PC-9 (cell line): Measurements from ENCODE around the gene ZDHHC14. TPM values are rescaled to one million over a fixed set of nuclear protein-coding genes. Genes with fewer than 3 reads are reported as not detected.

Experiments used
- BruUV-seq: library from RNA; stranded (reverse); fragments of 400-500 nt; replicated peaks from 2 replicates; lab custom pipeline; 2021; lab: Mats Ljungman, UMichigan
- CTCF ChIA-PET: fragments of 300-600 bp; sonication (Branson Sonifier 250); formaldehyde crosslinking; loops from one replicate; lab custom pipeline; 2022; ENCODE audit warnings: antibody characterized with exemption; lab: Charles Lee
- POLR2A ChIA-PET: fragments of 300-600 bp; sonication (Branson Sonifier 250); formaldehyde crosslinking; loops from one replicate; lab custom pipeline; 2022; ENCODE audit warnings: antibody characterized with exemption; ENCODE audit not compliant: unreplicated experiment; lab: Charles Lee
- DNase-seq, 2 experiments: peaks; one replicate each; pipeline versions ENCODE4 v3.0.0 to v3.0.0-alpha.2; 2015 to 2022; ENCODE audit warnings: mixed read lengths in 1 of 2
- H2AFZ ChIP-seq: fragments of 200-600 bp; sonication (generic); 2 replicates; pipeline ENCODE4 v1.8.1; 2017; ENCODE audit warnings: antibody characterized with exemption
- H3F3A ChIP-seq: fragments of 200-600 bp; sonication (generic); 2 replicates; pipeline ENCODE4 v1.8.1; 2017; ENCODE audit warnings: antibody characterized with exemption, mild to moderate bottlenecking, low read depth; ENCODE audit not compliant: insufficient read depth
- H3K27ac ChIP-seq: fragments of 200-600 bp; sonication (generic); 2 replicates; pipeline ENCODE4 v1.6.1; 2016; ENCODE audit warnings: mixed run types
- H3K27me3 ChIP-seq: fragments of 200-600 bp; sonication (generic); 2 replicates; pipeline ENCODE4 v1.6.1; 2016; ENCODE audit warnings: low read depth, mixed run types; ENCODE audit not compliant: insufficient read depth
- H3K36me3 ChIP-seq: fragments of 200-600 bp; sonication (generic); 2 replicates; pipeline ENCODE4 v1.6.1; 2016; ENCODE audit warnings: low read depth, mixed run types
- H3K4me1 ChIP-seq: fragments of 200-600 bp; sonication (generic); replicated peaks from 2 replicates; pipeline ENCODE4 v1.6.1; 2016; ENCODE audit warnings: mixed run types; ENCODE audit not compliant: insufficient read depth
- H3K4me2 ChIP-seq: fragments of 200-600 bp; sonication (generic); 2 replicates; pipeline ENCODE4 v1.6.1; 2017; ENCODE audit warnings: mixed run types
- H3K4me3 ChIP-seq: fragments of 200-600 bp; sonication (generic); 2 replicates; pipeline ENCODE4 v1.6.1; 2016; ENCODE audit warnings: mixed run types
- H3K79me2 ChIP-seq: fragments of 200-600 bp; sonication (generic); 2 replicates; pipeline ENCODE4 v1.6.1; 2017; ENCODE audit warnings: low read depth, mixed run types
- H3K9me2 ChIP-seq: fragments of 200-600 bp; sonication (generic); 2 replicates; pipeline ENCODE4 v1.8.1; 2017; ENCODE audit warnings: mild to moderate bottlenecking; ENCODE audit not compliant: insufficient read depth
- H3K9me3 ChIP-seq: fragments of 200-600 bp; sonication (generic); 2 replicates; pipeline ENCODE4 v1.8.1; 2016; ENCODE audit warnings: low read depth; ENCODE audit not compliant: insufficient read depth
- H4K20me1 ChIP-seq: fragments of 200-600 bp; sonication (generic); 2 replicates; pipeline ENCODE4 v1.8.1; 2017; ENCODE audit not compliant: insufficient read depth
- CTCF ChIP-seq: fragments of 200-600 bp; sonication (generic); conservative IDR thresholded peaks from 2 replicates; pipeline ENCODE4 v1.6.1; 2017; ENCODE audit warnings: mixed run types, antibody characterized with exemption, mild to moderate bottlenecking, moderate library complexity
- EZH2 ChIP-seq: fragments of 200-600 bp; sonication (generic); IDR thresholded peaks from 2 replicates; pipeline ENCODE4 v1.8.0; 2017; ENCODE audit warnings: antibody characterized with exemption, low read depth
- intact Hi-C: fragments of 100-400 bp; cut with micrococcal nuclease; formaldehyde crosslinking; loops from one replicate; pipeline ENCODE4 v1.10.0; 2022; ENCODE audit not compliant: unreplicated experiment
- total RNA-seq: library from RNA; stranded (reverse); gene quantifications from 2 replicates; pipeline ENCODE4 v1.2.3, GENCODE V29; 2021

The ZDHHC14 gene
- total RNA-seq, 1 experiment from 2014 or later = 5.6 TPM

GRCh38 chr6:157493576-157493975 is 112.6 kb downstream of the ZDHHC14 start:
- ChIA-PET CTCF (interaction anchor here (0.5 kb wide), 1 partner anchor 98 kb away, joined by 13 read pairs; no protein-coding TSS in a partner anchor), POLR2A (no interaction called here)
- Histone ChIP-seq H3K4me2 (no peak overlapping the region), H3K79me2 (no peaks in the 10 kb centered on the region), H2AFZ (no peak overlapping the region), H3K4me3 (no peak overlapping the region), H3K4me1 (no peaks in the 10 kb centered on the region), H3K27ac (no peak overlapping the region), H3K9me3 (no peaks in the 10 kb centered on the region), H3K36me3 (no peaks in the 10 kb centered on the region), H3K9me2 (no peaks in the 10 kb centered on the region), H3K27me3 (no peaks in the 10 kb centered on the region), H4K20me1 (no peaks in the 10 kb centered on the region), H3F3A (no peaks in the 10 kb centered on the region)
- no TSS peak for BruUV-seq
- intact Hi-C loops = no loop called here
- TF ChIP-seq EZH2 (no peak), CTCF (no peak)
- DNase-seq = no peak

DNA sequence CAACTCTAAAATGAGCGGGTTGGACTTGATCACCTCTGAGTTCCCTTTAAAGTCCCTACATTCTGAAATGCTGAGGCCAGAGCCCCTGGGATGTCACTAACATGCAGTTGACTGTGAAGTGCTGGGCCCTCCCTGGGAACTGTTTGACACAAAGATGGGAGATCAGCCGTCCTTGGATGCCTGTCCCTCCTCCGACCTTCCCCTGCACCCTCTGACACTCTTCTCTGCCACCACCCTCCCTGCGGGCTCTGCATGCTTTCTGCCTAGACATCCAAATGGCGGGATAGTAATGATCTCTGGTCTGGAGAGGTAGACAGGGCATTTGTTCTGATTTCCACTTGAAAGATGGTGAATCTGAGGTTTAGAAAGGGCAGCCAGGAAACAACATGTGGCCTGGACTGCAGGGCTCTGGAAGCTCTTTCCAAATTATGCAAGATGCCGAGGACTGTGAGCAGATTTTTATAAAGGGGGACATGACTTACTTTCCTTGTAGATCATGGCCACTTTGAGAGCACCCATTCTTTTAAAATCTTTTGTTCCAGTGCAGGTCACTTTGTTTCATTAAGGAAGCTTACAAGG is 113.2 kb downstream of the ZDHHC14 start:
- H3K36me3 ChIP-seq = no peaks in the 10 kb centered on the region
- no peak overlapping the region for H2AFZ ChIP-seq
- no peaks in the 10 kb centered on the region for H3K9me2 ChIP-seq
- H3K9me3 ChIP-seq = no peaks in the 10 kb centered on the region
- no TSS peak for BruUV-seq
- no peak overlapping the region for H3K27ac ChIP-seq
- no peaks in the 10 kb centered on the region for H4K20me1 ChIP-seq
- no peaks in the 10 kb centered on the region for H3K27me3 ChIP-seq
- no peak for DNase-seq
- no peak overlapping the region for H3K4me2 ChIP-seq
- no peaks in the 10 kb centered on the region for H3F3A ChIP-seq
- intact Hi-C loops = no loop called here
- TF ChIP-seq EZH2 = no peak
- no peak for TF ChIP-seq CTCF
- H3K4me3 ChIP-seq = no peak overlapping the region
- CTCF ChIA-PET = interaction anchor here (0.5 kb wide), 1 partner anchor 99 kb away, joined by 13 read pairs; no protein-coding TSS in a partner anchor
- no peaks in the 10 kb centered on the region for H3K4me1 ChIP-seq
- POLR2A ChIA-PET = interaction anchor here (0.7 kb wide), 1 partner anchor 840 kb away, joined by 3 read pairs; no protein-coding TSS in a partner anchor
- H3K79me2 ChIP-seq = no peaks in the 10 kb centered on the region

DNA sequence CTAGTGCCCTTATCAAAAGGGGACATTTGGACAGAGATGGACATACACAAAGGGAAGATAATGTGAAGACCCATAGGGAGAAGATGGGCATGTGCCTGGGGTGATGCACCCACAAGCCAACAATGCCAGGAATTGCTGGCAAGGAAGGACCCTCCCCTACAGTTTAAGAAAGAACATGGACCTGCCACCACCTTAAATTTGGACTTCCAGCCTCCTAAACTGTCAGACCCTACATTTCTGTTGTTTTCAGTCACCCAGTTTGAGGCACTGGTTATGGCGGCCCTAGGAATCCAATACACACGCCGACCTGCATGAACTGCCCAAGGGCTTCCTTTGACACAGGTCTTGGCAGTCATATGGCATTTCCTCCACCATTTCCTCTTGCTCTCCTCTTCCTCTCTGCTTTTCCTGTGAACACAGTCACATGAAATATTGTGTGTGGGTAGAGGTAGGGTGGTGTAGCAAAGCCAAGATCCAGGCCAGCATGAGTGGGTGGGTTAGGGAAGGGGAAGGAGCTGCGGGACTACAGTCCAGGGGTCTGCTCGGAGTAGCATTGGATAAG is 115.6 kb downstream of the ZDHHC14 start:
- no peaks in the 10 kb centered on the region for H3K9me3 ChIP-seq
- CTCF ChIA-PET = no interaction called here
- POLR2A ChIA-PET = no interaction called here

More for the DNA sequence above, 115.6 kb downstream of the ZDHHC14 start:
- Histone ChIP-seq H3K27ac (no peak overlapping the region), H3K4me1 (no peaks in the 10 kb centered on the region), H3K4me3 (no peak overlapping the region), H2AFZ (no peak overlapping the region), H3F3A (no peaks in the 10 kb centered on the region), H3K9me2 (no peaks in the 10 kb centered on the region), H3K36me3 (no peaks in the 10 kb centered on the region), H4K20me1 (no peaks in the 10 kb centered on the region), H3K79me2 (no peaks in the 10 kb centered on the region), H3K27me3 (no peaks in the 10 kb centered on the region), H3K4me2 (no peak overlapping the region)
- TF ChIP-seq EZH2 (no peak), CTCF (no peak)
- intact Hi-C loops = no loop called here
- DNase-seq = no peak
- BruUV-seq = no TSS peak
